Liver (tissue), 9 donors: ENCODE results near the gene RAD9B. TPM values are rescaled to one million over a fixed set of nuclear protein-coding genes. Genes with fewer than 3 reads are reported as not detected.

ENCODE experiments used
- DNase-seq: peaks from one replicate; pipeline ENCODE4 v3.0.0-alpha.2; 2017; ENCODE audit warnings: low spot score
- H3K27ac ChIP-seq, 2 donors: one replicate each; pipeline ENCODE4 v1.7.0; 2013; ENCODE audit warnings: inconsistent platforms in 2 of 2, low read length in 2 of 2, control low read depth in 1 of 2, low read depth in 1 of 2, mild to moderate bottlenecking in 1 of 2
- H3K27me3 ChIP-seq, 4 donors: one replicate each; pipeline versions ENCODE4 v1.6.1 to v1.7.0; 2013; ENCODE audit warnings: low read length in 3 of 4, inconsistent platforms in 1 of 4, mild to moderate bottlenecking in 1 of 4, moderate library complexity in 1 of 4; ENCODE audit not compliant: control insufficient read depth in 4 of 4, insufficient read depth in 4 of 4
- H3K36me3 ChIP-seq, 4 donors: one replicate each; pipeline versions ENCODE4 v1.6.1 to v1.7.0; 2013; ENCODE audit warnings: low read length in 3 of 4, mild to moderate bottlenecking in 3 of 4, low read depth in 1 of 4, moderate library complexity in 1 of 4; ENCODE audit not compliant: control insufficient read depth in 4 of 4, insufficient read depth in 3 of 4
- H3K4me1 ChIP-seq, 4 donors: one replicate each; pipeline versions ENCODE4 v1.6.1 to v1.7.0; 2013; ENCODE audit warnings: low read length in 3 of 4, mild to moderate bottlenecking in 3 of 4, moderate library complexity in 1 of 4; ENCODE audit not compliant: control insufficient read depth in 4 of 4, insufficient read depth in 4 of 4
- H3K4me3 ChIP-seq, 3 donors: one replicate each; pipeline versions ENCODE4 v1.6.1 to v1.7.0; 2013; ENCODE audit warnings: low read length in 3 of 3, control low read depth in 1 of 3, low read depth in 1 of 3, mild to moderate bottlenecking in 1 of 3
- H3K9ac ChIP-seq, 2 donors: one replicate each; pipeline ENCODE4 v1.7.0; 2013; ENCODE audit warnings: low read length in 2 of 2, mild to moderate bottlenecking in 2 of 2, moderate library complexity in 2 of 2, control low read depth in 1 of 2, low read depth in 1 of 2
- H3K9me3 ChIP-seq, 4 donors: one replicate each; pipeline versions ENCODE4 v1.6.1 to v1.7.0; 2013; ENCODE audit warnings: low read length in 3 of 4; ENCODE audit not compliant: control insufficient read depth in 4 of 4
- FOXA1 ChIP-seq: IDR thresholded peaks from 2 replicates; pipeline ENCODE4 v1.6.1; 2016; ENCODE audit warnings: antibody characterized with exemption
- FOXA2 ChIP-seq: IDR thresholded peaks from 2 replicates; pipeline ENCODE4 v1.6.1; 2016; ENCODE audit warnings: antibody characterized with exemption
- GABPA ChIP-seq, 2 donors: IDR thresholded peaks in 1 of 2; conservative IDR thresholded peaks in 1 of 2; 2 replicates each; pipeline ENCODE4 v1.6.1; 2016; ENCODE audit warnings: antibody characterized with exemption in 2 of 2, mild to moderate bottlenecking in 1 of 2, moderate library complexity in 1 of 2
- HNF4A ChIP-seq, 2 donors: conservative IDR thresholded peaks; 2 replicates each; pipeline ENCODE4 v1.6.1; 2016; ENCODE audit warnings: antibody characterized with exemption in 2 of 2, mild to moderate bottlenecking in 2 of 2
- NR2F2 ChIP-seq: IDR thresholded peaks from 2 replicates; pipeline ENCODE4 v1.6.1; 2016; ENCODE audit warnings: antibody characterized with exemption
- RAD21 ChIP-seq, 2 donors: IDR thresholded peaks; 2 replicates each; pipeline ENCODE4 v1.6.1; 2016; ENCODE audit warnings: antibody characterized with exemption in 2 of 2, mild to moderate bottlenecking in 2 of 2
- RXRA ChIP-seq, 2 donors: IDR thresholded peaks; 2 replicates each; pipeline ENCODE4 v1.6.1; 2017 to 2018; ENCODE audit warnings: antibody characterized with exemption in 2 of 2, mild to moderate bottlenecking in 1 of 2
- SP1 ChIP-seq: IDR thresholded peaks from 2 replicates; pipeline ENCODE4 v1.6.1; 2018; ENCODE audit warnings: antibody characterized with exemption, mild to moderate bottlenecking
- YY1 ChIP-seq: IDR thresholded peaks from 2 replicates; pipeline ENCODE4 v1.6.1; 2016; ENCODE audit warnings: antibody characterized with exemption, mild to moderate bottlenecking
- WGBS: extraction: QIAGEN DNeasy Blood & Tissue Kit; methylation state at CpG from one replicate; pipeline ENCODE4 v1.1.7; 2013; 5-methylcytosine and 5-hydroxymethylcytosine counted together
- polyA plus RNA-seq, 2 donors: library from polyadenylated mRNA; stranded (reverse) in 1 of 2; unstranded in 1 of 2; fragments of 200-250 nt in 1 of 2; fragments of >200 nt in 1 of 2; fragmentation: Nextera tagmentation in 1 of 2; extraction: Ambion mirVana in 1 of 2; gene quantifications; one replicate each; pipeline versions ENCODE4 v1.2.1 to v1.2.3, GENCODE V29; 2013 to 2015
- total RNA-seq, 2 donors: library from RNA; depleted of rRNA; stranded (reverse); fragments of >200 nt; gene quantifications; one replicate each; pipeline ENCODE4 v1.2.3, GENCODE V29; 2014
- TF ChIP-seq, protein P1 (sequence below): fragments of 150-350 bp; IDR thresholded peaks from 2 replicates; pipeline ENCODE4 v1.5.1; 2017; ENCODE audit warnings: improper control_type of control experiment, low read depth, low read length; ENCODE audit not compliant: missing input control
- TF ChIP-seq, protein P2 (sequence below): IDR thresholded peaks from 2 replicates; pipeline ENCODE4 v1.6.1; 2016; ENCODE audit warnings: antibody characterized with exemption
- TF ChIP-seq, protein P3 (sequence below): IDR thresholded peaks from 2 replicates; pipeline ENCODE4 v1.6.1; 2016; ENCODE audit warnings: antibody characterized with exemption, mild to moderate bottlenecking
- donor health status: healthy.
- donor health status: healthy.
- donor health status: healthy.
- donor health status: healthy.
- donor health status: healthy.

RAD9B gene
- total and polyA plus RNA-seq, 4 donors = 0.14 to 0.56 (median 0.28) TPM

DNA sequence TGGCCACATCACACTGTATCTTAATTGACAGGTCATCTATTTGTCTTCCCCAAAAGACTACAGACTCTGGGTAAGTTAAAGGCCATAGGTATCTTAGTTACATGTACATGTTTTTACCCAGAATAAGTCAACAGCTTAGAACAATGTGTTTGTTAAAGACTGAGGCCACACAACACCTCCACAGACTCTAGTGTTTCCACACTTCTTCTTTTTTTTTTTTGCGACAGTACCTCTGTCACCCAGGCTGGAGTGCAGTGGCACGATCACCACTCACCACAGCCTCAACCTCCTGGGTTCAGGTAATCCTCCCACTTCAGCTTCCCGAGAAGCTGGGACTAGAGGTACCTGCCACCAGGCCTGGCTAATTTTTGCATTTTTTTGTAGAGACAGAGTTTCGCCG is 35.3 kb upstream of the RAD9B start:
- H3K27ac ChIP-seq = no peak overlapping the region
- H3K4me3 ChIP-seq = no peak overlapping the region
- H3K27me3 ChIP-seq = no peaks in the 10 kb centered on the region
- 68% methylated on average over 5 of the region's 5 CpGs for WGBS
- H3K9ac ChIP-seq = no peak overlapping the region
- TF ChIP-seq FOXA2 (no peak), SP1 (no peak), RXRA (IDR thresholded peaks at IDR 0.05) (no peak), HNF4A (conservative IDR thresholded peaks at IDR 0.05) (no peak), YY1 (no peak), GABPA (IDR thresholded peaks at IDR 0.05 in 1 of 2, conservative IDR thresholded peaks at IDR 0.05 in 1 of 2) (no peak)
- TF ChIP-seq, protein P1, sequence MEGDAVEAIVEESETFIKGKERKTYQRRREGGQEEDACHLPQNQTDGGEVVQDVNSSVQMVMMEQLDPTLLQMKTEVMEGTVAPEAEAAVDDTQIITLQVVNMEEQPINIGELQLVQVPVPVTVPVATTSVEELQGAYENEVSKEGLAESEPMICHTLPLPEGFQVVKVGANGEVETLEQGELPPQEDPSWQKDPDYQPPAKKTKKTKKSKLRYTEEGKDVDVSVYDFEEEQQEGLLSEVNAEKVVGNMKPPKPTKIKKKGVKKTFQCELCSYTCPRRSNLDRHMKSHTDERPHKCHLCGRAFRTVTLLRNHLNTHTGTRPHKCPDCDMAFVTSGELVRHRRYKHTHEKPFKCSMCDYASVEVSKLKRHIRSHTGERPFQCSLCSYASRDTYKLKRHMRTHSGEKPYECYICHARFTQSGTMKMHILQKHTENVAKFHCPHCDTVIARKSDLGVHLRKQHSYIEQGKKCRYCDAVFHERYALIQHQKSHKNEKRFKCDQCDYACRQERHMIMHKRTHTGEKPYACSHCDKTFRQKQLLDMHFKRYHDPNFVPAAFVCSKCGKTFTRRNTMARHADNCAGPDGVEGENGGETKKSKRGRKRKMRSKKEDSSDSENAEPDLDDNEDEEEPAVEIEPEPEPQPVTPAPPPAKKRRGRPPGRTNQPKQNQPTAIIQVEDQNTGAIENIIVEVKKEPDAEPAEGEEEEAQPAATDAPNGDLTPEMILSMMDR = no peak
- no peak for DNase-seq
- H3K9me3 ChIP-seq = no peaks in the 10 kb centered on the region
- H3K36me3 ChIP-seq = peaks cover 0 to 9% (median 6%) of the 10 kb centered on the region in 4 donors
- peaks cover 0 to 27% (median 21%) of the 10 kb centered on the region in 4 donors for H3K4me1 ChIP-seq

DNA sequence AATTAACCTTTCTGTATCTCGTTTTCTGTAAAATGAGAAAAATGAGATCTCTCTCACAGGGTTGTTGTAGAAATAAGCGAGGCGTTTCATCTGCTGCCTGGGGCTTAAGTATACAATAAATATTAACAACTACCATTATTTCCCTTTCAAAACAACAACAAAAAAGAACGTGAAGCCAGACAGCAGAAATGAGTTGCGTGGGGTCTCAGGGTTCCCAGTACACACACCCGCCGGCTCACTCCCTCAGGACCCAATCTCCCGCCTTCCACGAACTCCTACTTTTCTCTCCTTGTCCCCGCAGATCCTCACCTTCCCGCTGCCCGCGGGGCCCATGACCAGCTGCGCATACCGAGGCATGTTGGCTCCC is 34.3 kb upstream of the RAD9B start:
- peak overlapping the region; percentile 77 to 93 for H3K9ac ChIP-seq
- H3K9me3 ChIP-seq = no peaks in the 10 kb centered on the region
- peak overlapping the region; percentile 71 to 99 (median 90) for H3K4me3 ChIP-seq
- WGBS = under 1% methylated on average over 15 of the region's 15 CpGs
- H3K27ac ChIP-seq = peak overlapping the region; percentile 79 to 95
- H3K36me3 ChIP-seq = peaks cover 0 to 7% (median 6%) of the 10 kb centered on the region in 4 donors
- H3K4me1 ChIP-seq = peaks cover 0 to 27% (median 21%) of the 10 kb centered on the region in 4 donors
- TF ChIP-seq FOXA1 (no peak), SP1 (no peak), HNF4A (conservative IDR thresholded peaks at IDR 0.05) (no peak), RAD21 (IDR thresholded peaks at IDR 0.05) (no peak), RXRA (IDR thresholded peaks at IDR 0.05) (no peak), NR2F2 (no peak), FOXA2 (no peak)
- TF ChIP-seq, protein P2, sequence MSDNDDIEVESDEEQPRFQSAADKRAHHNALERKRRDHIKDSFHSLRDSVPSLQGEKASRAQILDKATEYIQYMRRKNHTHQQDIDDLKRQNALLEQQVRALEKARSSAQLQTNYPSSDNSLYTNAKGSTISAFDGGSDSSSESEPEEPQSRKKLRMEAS = no peak
- TF ChIP-seq, protein P3, sequence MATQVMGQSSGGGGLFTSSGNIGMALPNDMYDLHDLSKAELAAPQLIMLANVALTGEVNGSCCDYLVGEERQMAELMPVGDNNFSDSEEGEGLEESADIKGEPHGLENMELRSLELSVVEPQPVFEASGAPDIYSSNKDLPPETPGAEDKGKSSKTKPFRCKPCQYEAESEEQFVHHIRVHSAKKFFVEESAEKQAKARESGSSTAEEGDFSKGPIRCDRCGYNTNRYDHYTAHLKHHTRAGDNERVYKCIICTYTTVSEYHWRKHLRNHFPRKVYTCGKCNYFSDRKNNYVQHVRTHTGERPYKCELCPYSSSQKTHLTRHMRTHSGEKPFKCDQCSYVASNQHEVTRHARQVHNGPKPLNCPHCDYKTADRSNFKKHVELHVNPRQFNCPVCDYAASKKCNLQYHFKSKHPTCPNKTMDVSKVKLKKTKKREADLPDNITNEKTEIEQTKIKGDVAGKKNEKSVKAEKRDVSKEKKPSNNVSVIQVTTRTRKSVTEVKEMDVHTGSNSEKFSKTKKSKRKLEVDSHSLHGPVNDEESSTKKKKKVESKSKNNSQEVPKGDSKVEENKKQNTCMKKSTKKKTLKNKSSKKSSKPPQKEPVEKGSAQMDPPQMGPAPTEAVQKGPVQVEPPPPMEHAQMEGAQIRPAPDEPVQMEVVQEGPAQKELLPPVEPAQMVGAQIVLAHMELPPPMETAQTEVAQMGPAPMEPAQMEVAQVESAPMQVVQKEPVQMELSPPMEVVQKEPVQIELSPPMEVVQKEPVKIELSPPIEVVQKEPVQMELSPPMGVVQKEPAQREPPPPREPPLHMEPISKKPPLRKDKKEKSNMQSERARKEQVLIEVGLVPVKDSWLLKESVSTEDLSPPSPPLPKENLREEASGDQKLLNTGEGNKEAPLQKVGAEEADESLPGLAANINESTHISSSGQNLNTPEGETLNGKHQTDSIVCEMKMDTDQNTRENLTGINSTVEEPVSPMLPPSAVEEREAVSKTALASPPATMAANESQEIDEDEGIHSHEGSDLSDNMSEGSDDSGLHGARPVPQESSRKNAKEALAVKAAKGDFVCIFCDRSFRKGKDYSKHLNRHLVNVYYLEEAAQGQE = no peak
- no peaks in the 10 kb centered on the region for H3K27me3 ChIP-seq
- no peak for DNase-seq
